ENCODE results near the gene UBE2E2. TPM values are rescaled to one million over a fixed set of nuclear protein-coding genes. Genes with fewer than 3 reads are reported as not detected.

The UBE2E2 gene
- total RNA-seq, 1 experiment from 2014 or later: 54.9 TPM

DNA sequence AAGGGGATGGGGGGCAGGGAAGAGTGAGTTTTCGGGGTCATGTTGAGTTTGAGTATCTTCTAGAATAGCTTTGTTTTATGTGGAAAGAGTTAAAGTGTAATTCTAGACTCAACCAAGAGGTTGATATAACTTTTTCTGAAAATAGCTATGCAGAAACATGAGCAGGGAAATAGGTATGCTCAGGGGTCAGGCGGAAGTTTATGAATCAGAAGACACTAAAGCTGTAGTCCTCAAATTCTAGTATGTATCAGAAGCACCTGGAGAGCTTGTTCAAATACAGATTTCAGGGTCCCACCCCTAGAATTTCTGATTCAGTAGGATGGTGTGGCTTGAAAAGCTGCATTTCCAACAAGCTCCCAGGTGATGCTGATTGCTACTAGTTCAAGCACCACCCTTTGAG lies 37.6 kb upstream of the UBE2E2 start:
- DNase-seq (ENCODE audit: low spot score): no peak
- Mint-ChIP-seq H3K27ac (no peak overlapping the region), H3K36me3 (no peaks in the 10 kb centered on the region), H3K4me3 (no peak overlapping the region), H3K4me1 (peaks cover 3% of the 10 kb centered on the region; the same call in 1 of the 2 replicates), H3K27me3 (ENCODE audit: low read depth) (no peaks in the 10 kb centered on the region), H3K9me3 (0 out of 2 replicates have a peak, but pooled peaks cover 7% of the 10 kb centered on the region)
- no peak for ATAC-seq
- TF ChIP-seq IRF2 (CRISPR knock-in tag; IDR thresholded peaks at IDR 0.05; ENCODE audit: borderline replicate concordance, low read depth): no peak
- no peak for TF ChIP-seq TEAD4 (CRISPR knock-in tag; IDR thresholded peaks at IDR 0.05)
- TF ChIP-seq, protein P1, sequence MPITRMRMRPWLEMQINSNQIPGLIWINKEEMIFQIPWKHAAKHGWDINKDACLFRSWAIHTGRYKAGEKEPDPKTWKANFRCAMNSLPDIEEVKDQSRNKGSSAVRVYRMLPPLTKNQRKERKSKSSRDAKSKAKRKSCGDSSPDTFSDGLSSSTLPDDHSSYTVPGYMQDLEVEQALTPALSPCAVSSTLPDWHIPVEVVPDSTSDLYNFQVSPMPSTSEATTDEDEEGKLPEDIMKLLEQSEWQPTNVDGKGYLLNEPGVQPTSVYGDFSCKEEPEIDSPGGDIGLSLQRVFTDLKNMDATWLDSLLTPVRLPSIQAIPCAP (CRISPR knock-in tag; IDR thresholded peaks at IDR 0.05): no peak
- TF ChIP-seq, protein P2, sequence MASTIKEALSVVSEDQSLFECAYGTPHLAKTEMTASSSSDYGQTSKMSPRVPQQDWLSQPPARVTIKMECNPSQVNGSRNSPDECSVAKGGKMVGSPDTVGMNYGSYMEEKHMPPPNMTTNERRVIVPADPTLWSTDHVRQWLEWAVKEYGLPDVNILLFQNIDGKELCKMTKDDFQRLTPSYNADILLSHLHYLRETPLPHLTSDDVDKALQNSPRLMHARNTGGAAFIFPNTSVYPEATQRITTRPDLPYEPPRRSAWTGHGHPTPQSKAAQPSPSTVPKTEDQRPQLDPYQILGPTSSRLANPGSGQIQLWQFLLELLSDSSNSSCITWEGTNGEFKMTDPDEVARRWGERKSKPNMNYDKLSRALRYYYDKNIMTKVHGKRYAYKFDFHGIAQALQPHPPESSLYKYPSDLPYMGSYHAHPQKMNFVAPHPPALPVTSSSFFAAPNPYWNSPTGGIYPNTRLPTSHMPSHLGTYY (CRISPR knock-in tag; IDR thresholded peaks at IDR 0.05): no peak
- no peak for TF ChIP-seq GRHL2 (CRISPR knock-in tag; IDR thresholded peaks at IDR 0.05; ENCODE audit: insufficient replicate concordance, severe bottlenecking)
- TF ChIP-seq RORB (CRISPR knock-in tag; IDR thresholded peaks at IDR 0.05): no peak
- no peak for TF ChIP-seq SP1 (CRISPR knock-in tag; conservative IDR thresholded peaks at IDR 0.05)
- TF ChIP-seq, protein P3, sequence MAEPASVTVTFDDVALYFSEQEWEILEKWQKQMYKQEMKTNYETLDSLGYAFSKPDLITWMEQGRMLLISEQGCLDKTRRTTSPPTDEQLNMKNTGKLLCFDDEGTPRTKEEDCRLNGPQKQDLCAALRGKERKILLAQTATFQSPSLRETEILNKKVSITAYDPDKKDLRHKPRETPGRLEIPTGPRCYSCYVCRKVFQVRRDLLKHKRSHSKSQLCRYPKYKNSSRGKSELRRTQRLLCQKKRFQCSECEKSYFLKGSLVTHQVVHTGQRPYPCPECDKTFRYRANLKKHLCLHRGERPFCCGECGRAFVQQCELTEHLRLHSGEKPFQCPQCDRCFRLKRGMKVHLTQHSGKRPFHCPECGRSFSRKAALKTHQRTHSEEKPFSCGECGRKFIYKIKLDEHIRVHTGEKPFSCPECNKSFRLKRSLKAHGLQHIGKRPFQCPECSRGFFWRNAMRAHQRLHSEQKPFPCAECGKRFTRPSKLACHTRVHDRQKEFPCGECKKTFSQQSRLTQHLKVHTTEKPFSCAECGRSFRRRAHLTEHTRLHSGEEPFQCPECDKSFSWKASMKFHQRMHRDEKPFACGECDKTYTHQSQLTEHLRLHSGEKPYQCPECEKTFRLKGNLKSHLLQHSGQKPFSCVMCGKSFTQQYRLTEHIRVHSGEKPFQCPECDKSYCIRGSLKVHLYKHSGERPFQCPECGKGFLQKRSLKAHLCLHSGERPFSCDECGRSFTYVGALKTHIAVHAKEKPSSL (CRISPR knock-in tag; conservative IDR thresholded peaks at IDR 0.05): no peak
- ChIA-PET POLR2A (no interaction called here), CTCF (interaction anchor here (0.9 kb wide), 1 partner anchor 205 kb away, joined by 3 read pairs; no protein-coding TSS in a partner anchor)

DNA sequence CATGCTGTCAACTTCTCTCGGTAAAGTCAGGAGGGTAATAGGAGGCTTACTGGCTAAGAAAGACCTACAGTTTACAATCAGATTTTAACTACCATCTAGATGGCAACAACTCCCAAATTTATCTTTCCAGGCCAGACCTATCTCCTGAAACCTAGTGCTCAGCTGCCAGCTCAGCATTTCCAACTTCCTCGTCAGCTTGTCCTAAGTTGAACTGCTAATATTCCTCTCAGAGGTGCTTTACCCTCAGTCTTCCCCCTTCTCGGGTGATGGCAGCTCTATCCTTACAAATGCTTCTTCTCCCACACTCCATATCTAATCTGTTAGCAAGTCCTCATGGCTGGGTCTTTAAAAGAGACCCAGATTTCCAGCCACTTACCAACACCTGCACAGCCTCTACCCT lies 36.9 kb upstream of the UBE2E2 start:
- Mint-ChIP-seq H3K9me3 (0 out of 2 replicates have a peak, but pooled peaks cover 7% of the 10 kb centered on the region), H3K27ac (no peak overlapping the region), H3K27me3 (ENCODE audit: low read depth) (no peaks in the 10 kb centered on the region), H3K36me3 (no peaks in the 10 kb centered on the region), H3K4me1 (peaks cover 3% of the 10 kb centered on the region; the same call in 1 of the 2 replicates), H3K4me3 (no peak overlapping the region)
- no peak for DNase-seq (ENCODE audit: low spot score)
- ChIA-PET POLR2A (no interaction called here), CTCF (interaction anchor here (0.9 kb wide), 1 partner anchor 206 kb away, joined by 3 read pairs; no protein-coding TSS in a partner anchor)
- ATAC-seq: no peak
- TF ChIP-seq ESRRA (CRISPR knock-in tag; IDR thresholded peaks at IDR 0.05; ENCODE audit: borderline replicate concordance) (no peak), IRF2 (CRISPR knock-in tag; IDR thresholded peaks at IDR 0.05; ENCODE audit: borderline replicate concordance, low read depth) (no peak), ZNF232 (CRISPR knock-in tag; IDR thresholded peaks at IDR 0.05) (no peak), TP53 (CRISPR knock-in tag; IDR thresholded peaks at IDR 0.05) (no peak), NFATC4 (CRISPR knock-in tag; IDR thresholded peaks at IDR 0.05) (no peak), NR3C1 (CRISPR knock-in tag; conservative IDR thresholded peaks at IDR 0.05; ENCODE audit: low read depth) (no peak), SMAD3 (CRISPR knock-in tag; IDR thresholded peaks at IDR 0.05; ENCODE audit: borderline replicate concordance) (no peak)
- TF ChIP-seq, protein P4, sequence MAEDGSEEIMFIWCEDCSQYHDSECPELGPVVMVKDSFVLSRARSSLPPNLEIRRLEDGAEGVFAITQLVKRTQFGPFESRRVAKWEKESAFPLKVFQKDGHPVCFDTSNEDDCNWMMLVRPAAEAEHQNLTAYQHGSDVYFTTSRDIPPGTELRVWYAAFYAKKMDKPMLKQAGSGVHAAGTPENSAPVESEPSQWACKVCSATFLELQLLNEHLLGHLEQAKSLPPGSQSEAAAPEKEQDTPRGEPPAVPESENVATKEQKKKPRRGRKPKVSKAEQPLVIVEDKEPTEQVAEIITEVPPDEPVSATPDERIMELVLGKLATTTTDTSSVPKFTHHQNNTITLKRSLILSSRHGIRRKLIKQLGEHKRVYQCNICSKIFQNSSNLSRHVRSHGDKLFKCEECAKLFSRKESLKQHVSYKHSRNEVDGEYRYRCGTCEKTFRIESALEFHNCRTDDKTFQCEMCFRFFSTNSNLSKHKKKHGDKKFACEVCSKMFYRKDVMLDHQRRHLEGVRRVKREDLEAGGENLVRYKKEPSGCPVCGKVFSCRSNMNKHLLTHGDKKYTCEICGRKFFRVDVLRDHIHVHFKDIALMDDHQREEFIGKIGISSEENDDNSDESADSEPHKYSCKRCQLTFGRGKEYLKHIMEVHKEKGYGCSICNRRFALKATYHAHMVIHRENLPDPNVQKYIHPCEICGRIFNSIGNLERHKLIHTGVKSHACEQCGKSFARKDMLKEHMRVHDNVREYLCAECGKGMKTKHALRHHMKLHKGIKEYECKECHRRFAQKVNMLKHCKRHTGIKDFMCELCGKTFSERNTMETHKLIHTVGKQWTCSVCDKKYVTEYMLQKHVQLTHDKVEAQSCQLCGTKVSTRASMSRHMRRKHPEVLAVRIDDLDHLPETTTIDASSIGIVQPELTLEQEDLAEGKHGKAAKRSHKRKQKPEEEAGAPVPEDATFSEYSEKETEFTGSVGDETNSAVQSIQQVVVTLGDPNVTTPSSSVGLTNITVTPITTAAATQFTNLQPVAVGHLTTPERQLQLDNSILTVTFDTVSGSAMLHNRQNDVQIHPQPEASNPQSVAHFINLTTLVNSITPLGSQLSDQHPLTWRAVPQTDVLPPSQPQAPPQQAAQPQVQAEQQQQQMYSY (CRISPR knock-in tag; IDR thresholded peaks at IDR 0.05): no peak
- TF ChIP-seq, protein P3 (CRISPR knock-in tag; conservative IDR thresholded peaks at IDR 0.05): no peak
- TF ChIP-seq, protein P5, sequence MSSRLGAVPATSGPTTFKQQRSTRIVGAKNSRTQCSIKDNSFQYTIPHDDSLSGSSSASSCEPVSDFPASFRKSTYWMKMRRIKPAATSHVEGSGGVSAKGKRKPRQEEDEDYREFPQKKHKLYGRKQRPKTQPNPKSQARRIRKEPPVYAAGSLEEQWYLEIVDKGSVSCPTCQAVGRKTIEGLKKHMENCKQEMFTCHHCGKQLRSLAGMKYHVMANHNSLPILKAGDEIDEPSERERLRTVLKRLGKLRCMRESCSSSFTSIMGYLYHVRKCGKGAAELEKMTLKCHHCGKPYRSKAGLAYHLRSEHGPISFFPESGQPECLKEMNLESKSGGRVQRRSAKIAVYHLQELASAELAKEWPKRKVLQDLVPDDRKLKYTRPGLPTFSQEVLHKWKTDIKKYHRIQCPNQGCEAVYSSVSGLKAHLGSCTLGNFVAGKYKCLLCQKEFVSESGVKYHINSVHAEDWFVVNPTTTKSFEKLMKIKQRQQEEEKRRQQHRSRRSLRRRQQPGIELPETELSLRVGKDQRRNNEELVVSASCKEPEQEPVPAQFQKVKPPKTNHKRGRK (CRISPR knock-in tag; IDR thresholded peaks at IDR 0.05; ENCODE audit: borderline replicate concordance): no peak
- TF ChIP-seq, protein P6, sequence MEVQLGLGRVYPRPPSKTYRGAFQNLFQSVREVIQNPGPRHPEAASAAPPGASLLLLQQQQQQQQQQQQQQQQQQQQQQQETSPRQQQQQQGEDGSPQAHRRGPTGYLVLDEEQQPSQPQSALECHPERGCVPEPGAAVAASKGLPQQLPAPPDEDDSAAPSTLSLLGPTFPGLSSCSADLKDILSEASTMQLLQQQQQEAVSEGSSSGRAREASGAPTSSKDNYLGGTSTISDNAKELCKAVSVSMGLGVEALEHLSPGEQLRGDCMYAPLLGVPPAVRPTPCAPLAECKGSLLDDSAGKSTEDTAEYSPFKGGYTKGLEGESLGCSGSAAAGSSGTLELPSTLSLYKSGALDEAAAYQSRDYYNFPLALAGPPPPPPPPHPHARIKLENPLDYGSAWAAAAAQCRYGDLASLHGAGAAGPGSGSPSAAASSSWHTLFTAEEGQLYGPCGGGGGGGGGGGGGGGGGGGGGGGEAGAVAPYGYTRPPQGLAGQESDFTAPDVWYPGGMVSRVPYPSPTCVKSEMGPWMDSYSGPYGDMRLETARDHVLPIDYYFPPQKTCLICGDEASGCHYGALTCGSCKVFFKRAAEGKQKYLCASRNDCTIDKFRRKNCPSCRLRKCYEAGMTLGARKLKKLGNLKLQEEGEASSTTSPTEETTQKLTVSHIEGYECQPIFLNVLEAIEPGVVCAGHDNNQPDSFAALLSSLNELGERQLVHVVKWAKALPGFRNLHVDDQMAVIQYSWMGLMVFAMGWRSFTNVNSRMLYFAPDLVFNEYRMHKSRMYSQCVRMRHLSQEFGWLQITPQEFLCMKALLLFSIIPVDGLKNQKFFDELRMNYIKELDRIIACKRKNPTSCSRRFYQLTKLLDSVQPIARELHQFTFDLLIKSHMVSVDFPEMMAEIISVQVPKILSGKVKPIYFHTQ (CRISPR knock-in tag; IDR thresholded peaks at IDR 0.05): no peak

Data from WTC11 (cell line).